ENCODE measurements around the gene TMEM132C. TPM values are rescaled to one million over a fixed set of nuclear protein-coding genes. Genes with fewer than 3 reads are reported as not detected.

The TMEM132C gene
- total and polyA plus RNA-seq, 2 of the 4 experiments (the other 2 are of a cell fraction), result not detected

DNA sequence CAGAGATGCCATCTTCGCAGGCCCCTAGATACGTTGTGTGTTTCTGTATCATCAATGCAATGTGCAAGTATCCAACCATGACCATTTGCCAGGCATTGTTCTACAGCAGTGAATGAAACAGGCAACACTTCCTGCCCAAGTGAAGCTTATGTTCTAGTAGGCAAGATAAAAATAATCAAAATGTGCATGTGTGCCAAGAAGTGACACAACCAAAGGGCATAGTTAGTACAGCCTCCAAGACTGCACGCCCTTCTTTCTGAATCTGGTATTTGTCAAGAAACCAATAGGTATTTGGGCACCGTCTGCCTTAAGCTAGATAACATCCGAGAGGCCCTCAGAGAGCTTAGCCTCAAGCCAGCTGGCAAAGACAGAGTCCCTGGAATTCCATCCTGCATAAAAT is 152.0 kb downstream of the TMEM132C start:
- CTCF ChIA-PET, result no interaction called here
- Histone ChIP-seq H3K14ac (replicated peaks; ENCODE audit: low read depth, low read length) (no peak overlapping the region), H3K9me1 (ENCODE audit: insufficient read depth, low read length) (no peaks in the 10 kb centered on the region), H3K4me2 (ENCODE audit: low read depth, low read length) (no peak overlapping the region), H3K4me1 (ENCODE audit: control insufficient read depth, insufficient read depth, low read length) (no peaks in the 10 kb centered on the region), H3K9me3 (ENCODE audit: control insufficient read depth, insufficient read depth, low read length) (peaks cover 31% of the 10 kb centered on the region), H3K27ac (ENCODE audit: insufficient read depth, low read length) (no peak overlapping the region), H2BK20ac (ENCODE audit: low read depth, low read length) (no peak overlapping the region), H3K27me3 (ENCODE audit: control insufficient read depth, insufficient read depth, low read length) (no peaks in the 10 kb centered on the region), H3K79me1 (ENCODE audit: low read depth in 1 of 2, low read length in 2 of 2) (no peaks in the 10 kb centered on the region), H4K91ac (ENCODE audit: insufficient read depth, low read depth, low read length) (no peak overlapping the region), H3K56ac (ENCODE audit: extremely low read depth, insufficient read depth, low read length) (no peak overlapping the region), H3K4me3 (ENCODE audit: insufficient read depth, low read depth, low read length) (no peak overlapping the region), H3K4ac (ENCODE audit: low read depth, low read length) (no peak overlapping the region), H3K36me3 (ENCODE audit: control insufficient read depth, insufficient read depth, low read length) (no peaks in the 10 kb centered on the region), H2AK5ac (ENCODE audit: low read depth, low read length) (no peak overlapping the region), H2AFZ (replicated peaks; ENCODE audit: low read length, poor library complexity) (no peak overlapping the region), H4K5ac (ENCODE audit: low read depth, low read length) (no peak overlapping the region), H3K9ac (ENCODE audit: low read depth, low read length) (no peak overlapping the region), H3K18ac (ENCODE audit: low read depth, low read length) (no peak overlapping the region), H2BK120ac (ENCODE audit: low read depth, low read length) (no peak overlapping the region), H2AK9ac (replicated peaks; ENCODE audit: low read depth, low read length, poor library complexity) (no peak overlapping the region), H3K23ac (ENCODE audit: low read depth, low read length) (no peak overlapping the region), H4K20me1 (ENCODE audit: insufficient read depth, low read length) (no peaks in the 10 kb centered on the region), H2BK15ac (ENCODE audit: low read depth, low read length) (no peak overlapping the region), H4K8ac (ENCODE audit: low read depth in 2 of 2, low read length in 2 of 2) (no peak overlapping the region), H2BK5ac (ENCODE audit: low read depth, low read length, poor library complexity, severe bottlenecking) (no peak overlapping the region)
- ATAC-seq (ENCODE audit: low read depth), result no peak
- DNase-seq, result no peak
- no TSS peak for BruUV-seq (replicated peaks)
- POLR2A ChIA-PET (ENCODE audit: unreplicated experiment), result no interaction called here
- intact Hi-C loops (cut with micrococcal nuclease) (no loop called here), dilution Hi-C loops (cut with HindIII; ENCODE audit: low sequenced_read_pairs, unreplicated experiment) (no loop called here), in situ Hi-C loops (cut with MboI; ENCODE audit: low sequenced_read_pairs) (no loop called here)
- TF ChIP-seq, protein P1, sequence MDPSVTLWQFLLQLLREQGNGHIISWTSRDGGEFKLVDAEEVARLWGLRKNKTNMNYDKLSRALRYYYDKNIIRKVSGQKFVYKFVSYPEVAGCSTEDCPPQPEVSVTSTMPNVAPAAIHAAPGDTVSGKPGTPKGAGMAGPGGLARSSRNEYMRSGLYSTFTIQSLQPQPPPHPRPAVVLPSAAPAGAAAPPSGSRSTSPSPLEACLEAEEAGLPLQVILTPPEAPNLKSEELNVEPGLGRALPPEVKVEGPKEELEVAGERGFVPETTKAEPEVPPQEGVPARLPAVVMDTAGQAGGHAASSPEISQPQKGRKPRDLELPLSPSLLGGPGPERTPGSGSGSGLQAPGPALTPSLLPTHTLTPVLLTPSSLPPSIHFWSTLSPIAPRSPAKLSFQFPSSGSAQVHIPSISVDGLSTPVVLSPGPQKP (IDR thresholded peaks at IDR 0.05; ENCODE audit: borderline replicate concordance, low read depth, low read length), result no peak
- TF ChIP-seq RCOR1 (IDR thresholded peaks at IDR 0.05; ENCODE audit: insufficient replicate concordance, low read length) (no peak), SMC3 (IDR thresholded peaks at IDR 0.05; ENCODE audit: low read depth, low read length) (no peak), NFE2L2 (IDR thresholded peaks at IDR 0.05; ENCODE audit: low read depth, low read length) (no peak), USF2 (IDR thresholded peaks at IDR 0.05; ENCODE audit: low read depth, low read length) (no peak), MAFK (IDR thresholded peaks at IDR 0.05; ENCODE audit: low read depth, low read length) (no peak), FOS (IDR thresholded peaks at IDR 0.05; ENCODE audit: low read depth, low read length) (no peak)
- 60% methylated on average over 2 of the region's 5 CpGs; no CpG with 5 or more reads in 1 of the 2 experiments for WGBS, 2 experiments (ENCODE audit: extremely low coverage in 2 of 2, insufficient read length in 1 of 2)

Data from IMR-90 (cell line).